Measurements from ENCODE around the gene FBXO31.

The FBXO31 gene

GRCh38 chr16:87309620-87310525, 73.7 kb downstream of the FBXO31 start:
- no peak for DNase-seq (ENCODE audit: low spot score)

- DNase-seq (ENCODE audit: low spot score): no peak
These were observed 74.8 kb downstream of the FBXO31 start for GRCh38 chr16:87308826-87309225.

GRCh38 chr16:87306516-87306915, 77.1 kb downstream of the FBXO31 start:
- DNase-seq (ENCODE audit: low spot score): no peak

- peak; percentile 69 for DNase-seq (ENCODE audit: low spot score)
These were observed 77.8 kb downstream of the FBXO31 start for GRCh38 chr16:87305505-87306391.

GRCh38 chr16:87304951-87305350, 78.6 kb downstream of the FBXO31 start:
- no peak for DNase-seq (ENCODE audit: low spot score)

- no peak for DNase-seq (ENCODE audit: low spot score)
These were observed 79.5 kb downstream of the FBXO31 start for GRCh38 chr16:87303962-87304521.

GRCh38 chr16:87303431-87303930, 80.1 kb downstream of the FBXO31 start:
- no peak for DNase-seq (ENCODE audit: low spot score)

GRCh38 chr16:87298857-87299465, 84.6 kb downstream of the FBXO31 start:
- no peak for DNase-seq (ENCODE audit: low spot score)

GRCh38 chr16:87297918-87298631, 85.5 kb downstream of the FBXO31 start:
- peak; percentile 83 for DNase-seq (ENCODE audit: low spot score)

- no peak for DNase-seq (ENCODE audit: low spot score)
These were observed 86.2 kb downstream of the FBXO31 start for GRCh38 chr16:87297407-87297806.

GRCh38 chr16:87295661-87296531, 87.7 kb downstream of the FBXO31 start:
- no peak for DNase-seq (ENCODE audit: low spot score)

- DNase-seq (ENCODE audit: low spot score): peak; percentile 68
These were observed 88.3 kb downstream of the FBXO31 start for GRCh38 chr16:87295259-87295658.

- no peak for DNase-seq (ENCODE audit: low spot score)
These were observed 89.6 kb downstream of the FBXO31 start for GRCh38 chr16:87293990-87294389.

GRCh38 chr16:87291944-87292343, 91.6 kb downstream of the FBXO31 start:
- DNase-seq (ENCODE audit: low spot score): no peak

- DNase-seq (ENCODE audit: low spot score): no peak
These were observed 94.7 kb downstream of the FBXO31 start for GRCh38 chr16:87288753-87289362.

GRCh38 chr16:87286839-87287626, 96.5 kb downstream of the FBXO31 start:
- no peak for DNase-seq (ENCODE audit: low spot score)

- no peak for DNase-seq (ENCODE audit: low spot score)
These were observed 99.4 kb downstream of the FBXO31 start for GRCh38 chr16:87284183-87284582.

GRCh38 chr16:87279094-87279658, 104.4 kb downstream of the FBXO31 start:
- no peak for DNase-seq (ENCODE audit: low spot score)
